Measurements from ENCODE around the gene MRTFA.
"Not testable (repeated sequence)": the region's sequence is repeated elsewhere in the genome, so short reads cannot be mapped to it uniquely, and the experiment has no call there.

Gene MRTFA

DNA sequence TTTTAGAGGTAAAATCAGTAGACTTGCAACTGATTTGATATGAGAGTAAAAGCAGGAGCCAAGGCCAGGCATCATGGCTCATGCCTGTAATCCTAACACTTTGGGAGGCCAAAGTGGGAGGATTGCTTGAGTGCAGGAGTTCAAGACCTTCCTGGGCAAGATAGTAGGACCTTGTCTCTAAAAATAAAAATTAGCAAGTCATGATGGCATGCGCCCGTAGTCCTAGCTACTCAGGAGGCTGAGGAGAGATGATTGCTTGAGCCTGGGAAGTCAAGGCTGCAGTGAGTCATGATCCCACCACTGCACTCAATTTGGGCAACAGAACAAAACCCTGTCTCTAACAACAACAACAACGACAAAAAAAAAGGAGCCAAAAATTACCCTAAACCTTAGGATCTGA lies 252.6 kb downstream of the MRTFA start:
- no peak for DNase-seq

DNA sequence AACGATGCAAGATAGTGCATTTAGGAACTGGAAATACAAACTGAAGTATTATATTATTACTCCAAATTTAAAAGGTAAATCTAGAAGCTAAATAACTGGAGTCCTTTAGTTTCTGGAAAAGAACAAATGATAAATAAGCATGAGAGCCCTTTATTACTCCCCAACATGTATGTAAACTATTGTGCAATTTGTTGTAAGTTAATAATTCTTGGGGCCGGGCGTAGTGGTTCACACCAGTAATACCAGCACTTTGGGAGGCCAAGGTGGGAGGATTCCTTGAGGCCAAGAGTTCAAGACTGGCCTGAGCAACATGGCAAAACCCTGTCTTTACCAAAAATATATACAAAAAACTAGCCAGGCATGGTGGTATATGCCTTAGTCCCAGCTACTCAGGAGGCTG lies 255.1 kb downstream of the MRTFA start:
- no peak for DNase-seq

DNA sequence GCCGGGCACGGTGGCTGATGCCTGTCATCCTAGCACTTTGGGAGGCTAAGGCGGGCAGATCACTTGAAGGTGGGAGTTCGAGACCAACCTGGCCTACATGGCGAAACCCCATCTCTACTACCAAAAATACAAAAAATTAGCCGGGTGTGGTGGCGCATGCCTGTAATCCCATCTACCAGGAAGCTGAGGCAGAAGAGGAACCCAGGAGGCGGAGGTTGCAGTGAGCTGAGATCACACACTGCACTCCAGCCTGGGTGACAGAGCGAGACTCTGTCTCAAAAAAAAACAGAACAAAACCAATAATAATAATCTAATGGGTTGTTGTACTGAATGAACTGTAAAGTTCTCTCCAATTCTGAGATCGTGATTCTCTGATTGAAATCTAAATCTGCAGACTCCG lies 258.1 kb downstream of the MRTFA start:
- DNase-seq = not testable (repeated sequence)

DNA sequence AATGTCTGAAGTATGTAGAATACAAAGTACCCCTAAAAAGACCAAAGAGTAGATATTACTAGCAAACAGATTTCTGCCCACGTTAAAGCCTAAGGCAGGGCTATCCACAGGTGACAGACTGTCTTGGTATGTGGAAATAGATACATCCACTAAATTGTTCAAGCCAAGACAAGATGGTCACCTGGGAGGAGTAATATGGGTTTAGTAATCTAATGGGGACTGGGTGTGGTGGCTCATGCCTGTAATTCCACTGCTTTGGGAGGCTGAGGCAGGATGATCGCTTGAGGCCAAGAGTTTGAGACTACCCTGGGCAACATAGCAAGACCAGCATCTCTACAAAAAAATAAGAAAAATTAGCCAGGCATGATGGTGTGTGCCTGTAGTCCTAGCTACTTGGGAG lies 258.6 kb downstream of the MRTFA start:
- DNase-seq = no peak

DNA sequence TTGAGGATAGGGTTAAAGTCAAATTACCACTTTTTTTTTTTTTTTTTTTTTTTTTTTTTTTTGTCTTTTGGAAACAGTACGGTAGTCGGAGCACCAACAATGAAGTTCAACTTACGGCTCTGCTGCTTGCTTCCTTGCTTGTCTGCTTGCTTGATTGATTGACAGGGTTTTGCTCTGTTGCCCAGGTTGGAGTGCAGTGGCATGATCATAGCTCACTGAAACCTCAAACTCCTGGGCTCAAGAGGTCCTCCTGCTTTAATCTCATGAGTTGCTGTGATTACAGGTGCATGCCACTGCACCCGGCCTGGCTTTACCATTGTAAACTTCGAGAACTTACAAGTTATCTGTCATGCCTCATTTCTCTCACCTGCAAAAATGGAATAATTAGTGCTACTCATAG lies 260.4 kb downstream of the MRTFA start:
- no peak for DNase-seq

DNA sequence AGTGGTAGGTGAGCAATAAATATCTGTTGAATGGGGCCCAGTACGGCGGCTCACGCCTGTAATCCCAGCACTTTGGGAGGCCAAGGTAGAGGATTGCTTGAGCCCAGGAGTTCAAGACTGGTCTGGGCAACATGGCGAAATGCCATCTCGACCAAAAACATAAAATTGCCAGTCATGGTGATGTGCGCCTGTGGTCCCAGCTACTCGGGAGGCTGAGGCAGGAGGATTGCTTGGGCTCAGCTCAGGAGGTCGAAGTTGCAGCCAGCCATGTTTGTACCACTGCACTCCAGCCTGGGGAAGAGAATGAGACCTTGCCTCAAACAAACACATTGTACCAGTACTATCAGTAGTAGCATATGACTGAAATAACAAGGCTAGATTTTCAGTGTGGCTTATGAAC lies 262.0 kb downstream of the MRTFA start:
- DNase-seq = no peak

DNA sequence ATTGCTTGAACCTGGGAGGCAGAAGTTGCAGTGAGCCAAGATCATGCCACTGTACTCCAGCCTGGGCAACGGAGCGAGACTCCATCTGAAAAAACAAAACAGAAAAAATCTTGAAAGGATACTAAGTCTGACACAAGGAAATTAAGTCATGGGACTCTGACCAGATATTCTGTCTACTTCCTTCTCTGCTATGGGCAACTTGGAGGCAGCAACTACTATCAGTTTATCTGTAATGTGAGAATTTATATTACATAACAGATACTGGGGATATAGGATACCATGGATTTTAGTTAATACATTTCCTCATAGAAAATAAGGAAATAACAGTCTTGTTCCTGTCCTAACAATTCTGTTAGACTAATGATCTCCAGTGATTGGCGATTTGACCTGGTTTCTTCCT lies 267.7 kb downstream of the MRTFA start:
- no peak for DNase-seq

DNA sequence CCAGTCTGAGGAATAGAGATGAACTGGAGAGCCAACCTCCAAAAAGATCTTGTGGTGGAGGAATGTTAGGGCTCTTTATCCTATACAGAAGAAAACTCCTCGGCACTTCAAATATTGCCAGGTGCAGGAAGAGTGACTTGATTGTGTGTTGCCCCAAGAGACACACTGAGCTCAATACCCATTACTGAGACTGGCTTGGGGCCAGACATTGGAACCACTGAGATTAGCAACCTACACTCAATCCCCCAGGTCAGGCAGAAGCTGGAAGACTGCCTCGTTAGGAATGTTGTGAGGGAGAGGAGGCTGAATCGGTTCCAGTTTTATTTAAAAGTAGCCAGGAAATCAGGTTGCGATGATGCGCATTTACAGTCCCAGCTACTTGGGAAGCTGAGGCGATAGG lies 268.5 kb downstream of the MRTFA start:
- no peak for DNase-seq

DNA sequence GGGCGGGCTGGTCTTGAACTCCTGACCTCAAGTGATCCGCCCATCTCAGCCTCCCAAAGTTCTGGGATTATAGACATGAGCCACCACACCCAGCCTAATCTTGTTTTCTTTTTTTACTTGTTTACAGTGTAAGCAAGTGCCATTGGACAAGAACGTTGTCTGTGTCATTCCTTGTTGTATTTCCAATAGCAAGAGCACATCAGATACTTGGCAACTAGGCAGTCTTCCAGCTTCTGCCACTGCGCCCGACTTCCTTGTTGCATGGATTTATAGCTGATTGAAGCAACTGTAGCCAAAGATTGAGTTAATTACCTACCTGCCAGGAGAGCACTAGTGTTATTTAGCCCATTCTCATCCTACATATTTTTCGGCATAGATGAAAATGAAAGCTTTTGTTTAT lies 269.2 kb downstream of the MRTFA start:
- DNase-seq = no peak

DNA sequence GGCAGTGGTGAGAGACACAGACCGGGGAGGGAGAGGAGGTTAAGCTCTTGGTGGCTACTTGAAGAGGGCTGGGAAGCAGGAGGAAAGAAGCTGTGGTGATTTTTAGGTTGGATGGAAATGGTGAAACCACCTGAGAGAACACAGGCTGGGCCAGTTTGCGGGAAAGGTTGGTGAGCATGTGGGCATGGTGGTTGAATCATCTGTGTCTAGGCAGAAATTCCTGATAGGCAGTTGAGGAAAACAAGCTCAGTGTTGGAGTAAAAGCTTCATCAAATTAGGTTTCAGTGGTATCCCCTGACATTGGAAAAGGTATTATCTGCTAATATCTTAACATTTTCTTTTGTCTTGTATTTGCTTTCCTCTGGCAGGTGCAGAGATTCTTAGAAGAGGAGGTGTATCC lies 270.5 kb downstream of the MRTFA start:
- DNase-seq = no peak

DNA sequence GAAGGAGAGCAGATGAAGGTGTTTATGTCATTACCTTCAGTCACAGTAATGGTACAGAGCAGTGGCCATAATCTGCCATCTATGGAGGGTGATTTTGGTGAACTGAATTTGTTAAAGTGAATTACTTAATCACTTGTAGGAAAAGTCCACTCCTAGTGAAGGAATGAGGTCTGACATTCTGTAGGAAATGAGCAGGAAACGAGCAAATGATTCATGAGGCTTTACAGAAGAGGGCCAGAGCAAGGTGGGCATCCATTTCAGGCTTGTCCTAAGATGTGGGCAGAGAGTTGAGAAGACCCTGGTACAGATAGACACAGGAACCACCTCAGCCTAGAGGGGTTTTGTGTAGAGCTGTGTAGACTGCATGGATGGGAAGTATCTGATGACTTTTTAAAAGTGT lies 272.1 kb downstream of the MRTFA start:
- no peak for DNase-seq

DNA sequence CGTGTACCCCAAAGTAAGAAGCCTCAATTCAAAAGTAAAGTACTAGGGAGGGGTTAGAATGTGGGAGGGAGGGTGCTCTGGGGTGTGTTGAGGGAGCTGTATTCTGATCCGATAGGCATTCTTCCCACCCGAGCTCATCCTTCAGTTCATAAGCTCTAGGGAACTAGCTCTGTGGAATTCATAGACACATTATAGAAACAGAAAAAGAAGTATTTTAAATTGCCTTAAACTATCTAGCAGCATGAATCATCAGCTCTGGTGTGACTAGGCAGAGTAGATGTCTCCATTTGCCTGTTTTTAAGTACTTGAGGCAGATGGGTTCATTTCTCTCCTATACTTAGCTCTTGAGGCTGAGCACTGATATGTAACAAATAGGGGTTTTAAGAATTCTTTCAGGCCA lies 273.5 kb downstream of the MRTFA start:
- DNase-seq = no peak

DNA sequence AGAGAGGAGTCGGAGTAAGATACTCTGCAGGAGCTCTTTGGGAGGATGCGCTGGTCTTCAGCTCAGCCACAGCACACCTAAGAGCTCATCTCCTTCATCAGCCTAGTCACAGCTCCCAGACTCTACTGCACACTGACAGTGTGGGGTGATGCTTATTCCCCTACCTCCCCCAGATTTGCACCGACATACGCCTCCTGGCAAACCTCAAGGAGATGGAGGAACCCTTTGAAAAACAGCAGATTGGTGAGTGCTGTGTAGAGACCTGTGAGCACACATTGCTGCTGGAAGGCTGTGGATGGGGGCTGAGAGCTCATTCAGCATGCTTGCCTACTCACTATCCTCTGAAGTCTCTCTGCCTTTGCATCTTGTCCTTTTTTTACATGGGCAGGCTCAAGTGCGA lies 275.4 kb downstream of the MRTFA start:
- DNase-seq = no peak

Data from NCI-H2227 treated with DMSO at 0.1 percent for 48 hours (cell line).